ENCODE measurements around the gene PNPLA3.
"Not testable (repeated sequence)": the region's sequence is repeated elsewhere in the genome, so short reads cannot be mapped to it uniquely, and the experiment has no call there.

Gene PNPLA3

DNA sequence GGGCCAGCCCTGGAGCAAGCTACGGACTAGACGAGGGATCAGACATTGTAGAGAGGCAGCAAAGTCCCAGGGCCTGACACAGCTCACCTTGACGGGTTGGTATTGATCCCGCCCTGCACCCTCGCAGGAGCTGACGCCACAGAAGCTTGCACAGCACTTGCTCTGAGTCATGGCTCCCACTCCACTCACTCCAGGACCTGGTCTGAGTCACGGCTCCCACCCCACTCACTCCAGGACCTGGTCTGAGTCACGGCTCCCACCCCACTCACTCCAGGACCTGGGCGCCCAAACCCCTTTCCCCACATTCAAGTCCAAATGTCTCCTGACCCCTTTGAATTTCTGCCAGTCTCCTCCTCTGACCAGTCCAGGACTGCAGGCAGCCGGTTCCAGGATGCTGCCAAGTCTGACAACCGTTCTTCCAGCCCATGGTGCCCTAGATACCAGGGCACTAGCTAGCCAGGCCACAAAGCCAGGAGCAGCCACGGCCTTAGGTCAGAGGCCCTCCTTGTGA is 25.8 kb upstream of the PNPLA3 start:
- no peaks in the 10 kb centered on the region for H3K36me3 ChIP-seq
- no peaks in the 10 kb centered on the region for H3K4me1 ChIP-seq (ENCODE audit: control insufficient read depth in 1 of 2, insufficient read depth in 1 of 2, low read depth in 1 of 2, low read length in 1 of 2)
- TF ChIP-seq, protein P1, sequence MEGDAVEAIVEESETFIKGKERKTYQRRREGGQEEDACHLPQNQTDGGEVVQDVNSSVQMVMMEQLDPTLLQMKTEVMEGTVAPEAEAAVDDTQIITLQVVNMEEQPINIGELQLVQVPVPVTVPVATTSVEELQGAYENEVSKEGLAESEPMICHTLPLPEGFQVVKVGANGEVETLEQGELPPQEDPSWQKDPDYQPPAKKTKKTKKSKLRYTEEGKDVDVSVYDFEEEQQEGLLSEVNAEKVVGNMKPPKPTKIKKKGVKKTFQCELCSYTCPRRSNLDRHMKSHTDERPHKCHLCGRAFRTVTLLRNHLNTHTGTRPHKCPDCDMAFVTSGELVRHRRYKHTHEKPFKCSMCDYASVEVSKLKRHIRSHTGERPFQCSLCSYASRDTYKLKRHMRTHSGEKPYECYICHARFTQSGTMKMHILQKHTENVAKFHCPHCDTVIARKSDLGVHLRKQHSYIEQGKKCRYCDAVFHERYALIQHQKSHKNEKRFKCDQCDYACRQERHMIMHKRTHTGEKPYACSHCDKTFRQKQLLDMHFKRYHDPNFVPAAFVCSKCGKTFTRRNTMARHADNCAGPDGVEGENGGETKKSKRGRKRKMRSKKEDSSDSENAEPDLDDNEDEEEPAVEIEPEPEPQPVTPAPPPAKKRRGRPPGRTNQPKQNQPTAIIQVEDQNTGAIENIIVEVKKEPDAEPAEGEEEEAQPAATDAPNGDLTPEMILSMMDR (IDR thresholded peaks at IDR 0.05) = no peak
- H3K9me3 ChIP-seq = no peaks in the 10 kb centered on the region
- H3K27me3 ChIP-seq = peaks cover 46% of the 10 kb centered on the region
- H3K4me3 ChIP-seq (ENCODE audit: low read depth in 1 of 2, low read length in 1 of 2) = no peak overlapping the region
- no peak overlapping the region for H3K27ac ChIP-seq

DNA sequence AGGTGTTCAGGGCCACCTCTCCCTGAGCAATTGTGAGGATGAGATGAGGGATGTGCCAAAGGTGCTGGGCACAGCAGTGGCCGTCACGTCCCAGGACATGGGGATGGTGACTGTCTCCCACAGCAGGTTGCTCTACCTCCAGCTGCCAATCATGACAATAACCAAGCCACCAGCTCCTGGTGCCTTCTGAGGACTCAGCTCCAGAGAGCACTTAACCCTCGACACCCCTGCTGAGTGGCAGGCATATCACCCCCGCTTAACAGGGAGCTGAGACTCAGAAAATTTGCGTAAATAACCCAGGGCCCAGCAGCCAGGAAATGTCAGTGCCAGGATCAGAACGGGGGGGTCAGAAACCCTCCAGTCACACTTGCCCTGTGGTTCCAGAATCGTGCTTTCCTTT is 23.4 kb upstream of the PNPLA3 start:
- H3K9me3 ChIP-seq = no peaks in the 10 kb centered on the region
- no peaks in the 10 kb centered on the region for H3K4me1 ChIP-seq (ENCODE audit: control insufficient read depth in 1 of 2, insufficient read depth in 1 of 2, low read depth in 1 of 2, low read length in 1 of 2)
- TF ChIP-seq, protein P1 (IDR thresholded peaks at IDR 0.05) = no peak
- H3K27me3 ChIP-seq = peaks cover 32% of the 10 kb centered on the region
- H3K36me3 ChIP-seq = no peaks in the 10 kb centered on the region
- H3K4me3 ChIP-seq (ENCODE audit: low read depth in 1 of 2, low read length in 1 of 2) = no peak overlapping the region
- no peak overlapping the region for H3K27ac ChIP-seq

DNA sequence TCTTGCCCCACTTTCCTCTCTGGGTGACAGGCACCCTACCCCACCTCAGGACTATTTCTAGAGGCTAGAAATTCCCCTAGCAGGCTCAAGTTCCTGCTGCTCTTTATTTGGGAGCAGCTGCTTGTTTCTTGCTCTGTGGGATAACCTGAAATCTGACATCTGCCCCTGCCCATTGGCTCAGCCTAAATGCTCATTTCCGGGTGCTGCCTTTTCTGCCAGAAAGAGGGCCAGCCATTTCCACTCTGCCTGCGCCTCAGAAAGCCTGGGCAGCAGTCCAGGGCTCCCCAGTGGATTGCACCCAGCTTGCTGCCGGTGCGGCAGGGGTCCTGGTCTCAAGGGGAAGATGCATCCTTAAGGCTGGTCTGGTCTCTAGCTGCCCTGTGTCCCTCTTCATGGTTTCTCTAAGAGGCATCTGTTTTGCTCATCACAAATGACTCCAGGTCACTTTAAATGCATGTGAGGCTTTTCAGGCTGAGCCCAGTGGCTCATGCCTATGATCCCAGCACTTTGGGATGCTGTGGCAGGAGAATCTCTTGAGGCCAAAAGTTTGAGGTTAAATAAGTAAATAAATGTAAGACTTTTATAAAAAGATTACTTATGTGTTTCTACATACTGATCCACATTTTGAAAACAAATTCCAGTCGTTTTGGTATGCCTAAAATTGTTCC is 21.5 kb upstream of the PNPLA3 start:
- Histone ChIP-seq H3K4me3 (ENCODE audit: low read depth in 1 of 2, low read length in 1 of 2) (no peak overlapping the region), H3K9me3 (no peaks in the 10 kb centered on the region), H3K27me3 (peaks cover 26% of the 10 kb centered on the region), H3K4me1 (ENCODE audit: control insufficient read depth in 1 of 2, insufficient read depth in 1 of 2, low read depth in 1 of 2, low read length in 1 of 2) (no peaks in the 10 kb centered on the region), H3K27ac (no peak overlapping the region), H3K36me3 (no peaks in the 10 kb centered on the region)
- TF ChIP-seq, protein P1 (IDR thresholded peaks at IDR 0.05) = no peak

DNA sequence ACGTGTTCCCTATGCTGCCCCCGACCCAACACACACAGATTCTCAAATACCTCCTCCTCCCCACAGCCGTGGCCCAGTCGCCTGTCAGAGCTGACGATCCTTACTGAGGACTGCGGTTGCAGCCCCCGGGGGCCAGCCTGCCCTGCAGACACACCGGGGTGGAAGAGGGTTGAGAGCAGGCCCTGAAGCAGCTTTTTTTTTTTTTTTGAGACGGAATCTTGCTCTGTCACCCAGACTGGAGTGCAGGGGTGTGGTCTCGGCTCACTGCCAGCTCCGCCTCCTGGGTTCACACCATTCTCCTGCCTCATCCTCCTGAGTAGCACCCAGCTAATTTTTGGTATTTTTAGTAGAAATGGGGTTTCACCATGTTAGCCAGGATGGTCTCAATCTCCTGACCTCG is 20.6 kb upstream of the PNPLA3 start:
- peaks cover 17% of the 10 kb centered on the region for H3K27me3 ChIP-seq
- not testable (repeated sequence) for H3K27ac ChIP-seq; H3K4me3 ChIP-seq (ENCODE audit: low read depth in 1 of 2, low read length in 1 of 2)

DNA sequence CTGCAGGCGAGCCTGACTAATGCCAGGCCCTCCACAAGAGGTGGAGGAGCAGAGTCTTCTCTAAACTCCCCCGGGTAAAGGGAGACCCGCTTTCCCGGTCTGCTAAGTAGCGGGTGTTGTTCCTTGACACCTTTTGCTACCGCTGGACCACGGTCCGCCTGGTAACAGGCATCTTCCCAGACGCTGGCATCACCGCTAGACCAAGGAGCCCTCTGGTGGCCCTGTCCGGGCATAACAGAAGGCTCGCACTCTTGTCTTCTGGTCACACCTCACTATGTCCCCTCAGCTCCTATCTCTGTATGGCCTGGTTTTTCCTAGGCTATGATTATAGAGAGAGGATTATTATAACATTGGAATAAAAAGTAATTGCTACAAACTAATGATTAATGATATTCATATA is 19.2 kb upstream of the PNPLA3 start:
- H3K4me3 ChIP-seq (ENCODE audit: low read depth in 1 of 2, low read length in 1 of 2); H3K9me3 ChIP-seq; H3K27ac ChIP-seq; H3K36me3 ChIP-seq; H3K4me1 ChIP-seq (ENCODE audit: control insufficient read depth in 1 of 2, insufficient read depth in 1 of 2, low read depth in 1 of 2, low read length in 1 of 2); H3K27me3 ChIP-seq: not testable (repeated sequence)

More for the DNA sequence above, 20.6 kb upstream of the PNPLA3 start:
- not testable (repeated sequence) for H3K9me3 ChIP-seq; H3K4me1 ChIP-seq (ENCODE audit: control insufficient read depth in 1 of 2, insufficient read depth in 1 of 2, low read depth in 1 of 2, low read length in 1 of 2); H3K36me3 ChIP-seq

DNA sequence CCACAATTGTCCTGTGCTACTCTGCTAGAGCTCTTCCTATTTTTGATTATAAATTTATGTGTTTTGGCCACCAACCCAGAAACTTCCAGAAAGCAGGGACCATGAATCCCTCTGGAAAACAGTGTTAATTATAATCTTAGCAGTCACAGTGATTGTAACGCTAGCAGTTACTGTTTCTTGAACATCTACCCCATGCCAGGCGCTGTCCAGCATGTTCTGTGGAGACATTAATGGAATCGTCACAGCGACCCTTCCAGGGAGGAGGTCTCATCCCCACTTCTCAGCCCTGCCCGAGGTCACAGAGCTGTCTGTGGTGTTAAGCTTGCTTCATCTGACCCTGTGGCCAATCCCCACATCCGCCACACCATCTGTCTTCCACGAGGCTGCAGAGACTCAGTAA is 17.9 kb upstream of the PNPLA3 start:
- Histone ChIP-seq H3K36me3 (no peaks in the 10 kb centered on the region), H3K4me1 (ENCODE audit: control insufficient read depth in 1 of 2, insufficient read depth in 1 of 2, low read depth in 1 of 2, low read length in 1 of 2) (no peaks in the 10 kb centered on the region), H3K27me3 (peaks cover 10% of the 10 kb centered on the region), H3K27ac (no peak overlapping the region), H3K9me3 (no peaks in the 10 kb centered on the region), H3K4me3 (ENCODE audit: low read depth in 1 of 2, low read length in 1 of 2) (no peak overlapping the region)
- TF ChIP-seq, protein P1 (IDR thresholded peaks at IDR 0.05) = no peak
